K562 (cell line): ENCODE data around the gene FBLIM1. TPM values are rescaled to one million over a fixed set of nuclear protein-coding genes. Genes with fewer than 3 reads are reported as not detected.

ENCODE experiments used
- ATAC-seq: fragments of 200-7000 bp; cut with Tn5 transposase; 3 replicates; pipeline ENCODE4 v1.9.1; 2020; ENCODE audit warnings: moderate library complexity
- BruUV-seq: library from RNA; stranded (reverse); fragments of 400-500 nt; replicated peaks from 2 replicates; lab custom pipeline; 2021; lab: Mats Ljungman, UMichigan
- CTCF ChIA-PET: fragments of 300-600 bp; formaldehyde crosslinking; extraction: SDS; loops from one replicate; lab custom pipeline; 2021; ENCODE audit warnings: low intra/inter-chr PET ratio; lab: Yijun Ruan, JAX
- POLR2A ChIA-PET: fragments of 300-600, 350-650 bp; sonication (Branson Sonifier 250); formaldehyde crosslinking; extraction: SDS; loops from one replicate; lab custom pipeline; 2021; ENCODE audit warnings: antibody characterized with exemption, inconsistent platforms; lab: Yijun Ruan, JAX
- DNase-seq, 4 experiments: peaks; one replicate each; pipeline versions ENCODE4 v3.0.0 to v3.0.0-alpha.2; 2011 to 2018; ENCODE audit warnings: low spot score in 3 of 4, mixed read lengths in 3 of 4; ENCODE audit errors: extremely low read depth in 1 of 4
- FAIRE-seq: peaks from 2 replicates; lab custom pipeline; 2011; peaks lifted over from hg19 to GRCh38; lab: Jason Lieb, UNC
- H2AFZ ChIP-seq: 2 replicates; pipeline ENCODE4 v1.6.0; 2011; ENCODE audit warnings: low read depth, low read length, control low read depth, inconsistent platforms
- H3K27ac ChIP-seq: fragments of 200-600 bp; 3 replicates; pipeline ENCODE4 v1.8.0; 2011; ENCODE audit warnings: low read depth, mild to moderate bottlenecking, control low read depth, inconsistent platforms, low read length, moderate library complexity, mixed read lengths; ENCODE audit errors: extremely low read depth
- H3K27me3 ChIP-seq, 2 experiments: fragments of 300-600 bp in 1 of 2; 2 replicates in 1 of 2; 3 replicates in 1 of 2; pipeline versions ENCODE4 v1.6.0 to v1.8.0; 2011; ENCODE audit warnings: inconsistent platforms in 2 of 2, low read length in 2 of 2, mild to moderate bottlenecking in 1 of 2, mixed read lengths in 1 of 2, moderate library complexity in 1 of 2; ENCODE audit not compliant: control insufficient read depth in 2 of 2, insufficient read depth in 2 of 2
- H3K36me3 ChIP-seq: fragments of 300-600 bp; 3 replicates; pipeline ENCODE4 v1.8.0; 2011; ENCODE audit warnings: mild to moderate bottlenecking, low read length, inconsistent platforms; ENCODE audit not compliant: control insufficient read depth, insufficient read depth
- H3K4me1 ChIP-seq, 2 experiments: fragments of 200-600 bp in 1 of 2; replicated peaks in 1 of 2; 2 replicates in 1 of 2; 3 replicates in 1 of 2; pipeline versions ENCODE4 v1.5.1 to v1.8.0; 2011; ENCODE audit warnings: inconsistent platforms in 2 of 2, low read length in 2 of 2, mild to moderate bottlenecking in 1 of 2, mixed read lengths in 1 of 2, moderate library complexity in 1 of 2; ENCODE audit not compliant: control insufficient read depth in 2 of 2, insufficient read depth in 2 of 2
- H3K4me2 ChIP-seq: 2 replicates; pipeline ENCODE4 v1.6.1; 2011; ENCODE audit warnings: low read length, control low read depth, inconsistent platforms, mixed read lengths; ENCODE audit not compliant: insufficient read depth
- H3K4me3 ChIP-seq: fragments of 200-600 bp; sonication (generic), shearing (Covaris generic); 2 replicates; pipeline ENCODE4 v1.5.1; 2016; ENCODE audit warnings: control low read depth, inconsistent platforms
- H3K79me2 ChIP-seq: fragments of 200-600 bp; 3 replicates; pipeline ENCODE4 v1.8.0; 2011; ENCODE audit warnings: low read length, inconsistent platforms; ENCODE audit not compliant: control insufficient read depth, insufficient read depth
- H3K9ac ChIP-seq, 2 experiments: 2 replicates each; pipeline versions ENCODE4 v1.6.0 to v1.6.1; 2011; ENCODE audit warnings: low read depth in 2 of 2, low read length in 2 of 2, control low read depth in 1 of 2, inconsistent platforms in 1 of 2, mild to moderate bottlenecking in 1 of 2, mixed read lengths in 1 of 2; ENCODE audit not compliant: insufficient read depth in 1 of 2
- H3K9me1 ChIP-seq: one replicate; pipeline ENCODE4 v1.6.0; 2011; ENCODE audit warnings: inconsistent platforms, mild to moderate bottlenecking, low read length, moderate library complexity; ENCODE audit not compliant: control insufficient read depth, insufficient read depth
- H3K9me3 ChIP-seq: replicated peaks from 2 replicates; pipeline ENCODE4 v1.5.1; 2011; ENCODE audit warnings: low read depth, low read length, inconsistent platforms; ENCODE audit not compliant: control insufficient read depth, insufficient read depth
- H4K20me1 ChIP-seq: replicated peaks from 2 replicates; pipeline ENCODE4 v1.6.1; 2011; ENCODE audit warnings: low read length, inconsistent platforms, mixed read lengths; ENCODE audit not compliant: control insufficient read depth, insufficient read depth
- CHD4 ChIP-seq: fragments of 200-600 bp; sonication (generic); IDR thresholded peaks from 3 replicates; pipeline ENCODE4 v1.6.1; 2012; ENCODE audit warnings: low read depth, mild to moderate bottlenecking, mixed read lengths, low read length, inconsistent platforms; ENCODE audit not compliant: insufficient read depth, insufficient replicate concordance, poor library complexity, severe bottlenecking
- DIDO1 ChIP-seq: fragments of 450-650 bp; IDR thresholded peaks from 2 replicates; pipeline ENCODE4 v1.6.1; 2016; ENCODE audit warnings: low read depth, missing biosample characterization, missing genetic modification characterization
- EZH2 ChIP-seq: IDR thresholded peaks from 2 replicates; pipeline ENCODE4 v1.6.1; 2012; ENCODE audit warnings: low read depth, mild to moderate bottlenecking, inconsistent platforms, low read length, borderline replicate concordance
- NFATC3 ChIP-seq: fragments of 450-650 bp; IDR thresholded peaks from 2 replicates; pipeline ENCODE4 v1.6.1; 2017; ENCODE audit warnings: mild to moderate bottlenecking
- NR3C1 ChIP-seq: sonication (generic); formaldehyde crosslinking; IDR thresholded peaks from 2 replicates; pipeline ENCODE4 v1.8.1; 2022; ENCODE audit warnings: missing genetic modification reagents
- POLR2G ChIP-seq: fragments of 200-400 bp; formaldehyde crosslinking; IDR thresholded peaks from 2 replicates; pipeline ENCODE4 v1.6.1; 2017; ENCODE audit warnings: low read depth, mild to moderate bottlenecking, antibody characterized with exemption, low read length, moderate library complexity
- POLR2H ChIP-seq: IDR thresholded peaks from 2 replicates; pipeline ENCODE4 v1.6.1; 2016; ENCODE audit warnings: missing genetic modification characterization, low read depth, mild to moderate bottlenecking, control low read depth, missing compliant biosample characterization, moderate library complexity
- RBBP5 ChIP-seq: fragments of 200-600 bp; sonication (generic); IDR thresholded peaks from 2 replicates; pipeline ENCODE4 v1.6.1; 2012; ENCODE audit warnings: borderline replicate concordance, mild to moderate bottlenecking, low read length, control low read depth, inconsistent platforms; ENCODE audit not compliant: insufficient read depth, poor library complexity, severe bottlenecking
- RBM22 ChIP-seq: fragments of 200-400 bp; formaldehyde crosslinking; IDR thresholded peaks from 2 replicates; pipeline ENCODE4 v1.6.1; 2018; ENCODE audit warnings: low read length, low read depth; ENCODE audit not compliant: poor library complexity, severe bottlenecking
- SMARCE1 ChIP-seq: fragments of 450-650 bp; IDR thresholded peaks from 2 replicates; pipeline ENCODE4 v1.7.1; 2016; ENCODE audit warnings: mild to moderate bottlenecking
- STAT5B ChIP-seq: fragments of 250-450 bp; sonication (Bioruptor Pico); IDR thresholded peaks from 2 replicates; pipeline ENCODE4 v1.8.0; 2021; ENCODE audit warnings: mild to moderate bottlenecking, inconsistent platforms
- ZNF197 ChIP-seq: fragments of 200-800 bp; sonication (Bioruptor generic); IDR thresholded peaks from 2 replicates; pipeline ENCODE4 v1.6.1; 2016; ENCODE audit warnings: low read depth, missing genetic modification characterization, missing compliant biosample characterization
- ZNF76 ChIP-seq: fragments of 250-450 bp; sonication (Bioruptor Pico); IDR thresholded peaks from 2 replicates; pipeline ENCODE4 v1.4.0; 2020; ENCODE audit warnings: mild to moderate bottlenecking, moderate library complexity, borderline replicate concordance
- WGBS: fragments of 100-300 bp; shearing (Covaris generic); methylation state at CpG from one replicate; pipeline ENCODE4 v1.1.6; 2016; ENCODE audit warnings: low coverage, mixed read lengths; ENCODE audit not compliant: insufficient coverage; ENCODE audit errors: missing lambda C conversion rate; 5-methylcytosine and 5-hydroxymethylcytosine counted together
- in situ Hi-C: fragments of 300-500 bp; cut with MboI; formaldehyde crosslinking; loops from 4 replicates; pipeline ENCODE4 v1.15.0; 2018; ENCODE audit warnings: inconsistent platforms, mixed read lengths
- intact Hi-C: fragments of 100-400 bp; cut with micrococcal nuclease; formaldehyde crosslinking; loops from 2 replicates; pipeline ENCODE4 v1.14.2; 2022
- polyA plus RNA-seq, 8 experiments: library from polyadenylated mRNA; depleted of rRNA in 4 of 8; stranded (reverse) in 5 of 8; unstranded in 3 of 8; fragments of >200 nt; fragmentation: Nextera tagmentation in 2 of 8; fragmentation: Illumina TruSeq in 1 of 8; extraction: Ambion mirVana in 2 of 8; extraction: Trizol in 1 of 8; gene quantifications; 2 replicates each; pipeline versions ENCODE4 v1.2.1 to v1.2.3, GENCODE V29; 2011 to 2014; ENCODE audit warnings: inconsistent platforms in 1 of 8, missing spikeins in 1 of 8
- total RNA-seq, 7 experiments: library from RNA; depleted of rRNA in 6 of 7; stranded (reverse); fragments of >200 nt in 6 of 7; fragmentation: Illumina TruSeq in 2 of 7; extraction: Trizol in 2 of 7; gene quantifications; 2 replicates each; pipeline versions ENCODE4 v1.2.1 to v1.2.3, GENCODE V29; 2011 to 2021; ENCODE audit warnings: low replicate concordance in 1 of 7

Gene FBLIM1
- total and polyA plus RNA-seq, 9 of the 15 experiments (the other 6 are each of a cell fraction or from before 2014, with no cell fraction given): 0.14 to 0.24 TPM; not detected in 7

- H3K27ac ChIP-seq: no peak overlapping the region
- peaks cover 84% of the 10 kb centered on the region; the same call in 2 of the 3 replicates for H3K36me3 ChIP-seq
- intact Hi-C loops: no loop called here
- ChIA-PET CTCF (no interaction called here), POLR2A (interaction anchor here (0.6 to 0.9 kb wide), 2 partner anchors 10 to 11 kb away, joined by 3 read pairs; partner anchors contain the start of gene TMEM82)
- no peak for FAIRE-seq
- BruUV-seq: no TSS peak
- H3K27me3 ChIP-seq: no peaks in the 10 kb centered on the region
- no peak overlapping the region for H3K4me2 ChIP-seq
- no peak overlapping the region for H3K4me3 ChIP-seq
- H3K4me1 ChIP-seq: peaks cover 0 to 50% of the 10 kb centered on the region in 2 experiments; a peak in 1 of 5 replicates
- H4K20me1 ChIP-seq: no peaks in the 10 kb centered on the region
- in situ Hi-C loops: no loop called here
- no peak for DNase-seq
- no peak overlapping the region for H2AFZ ChIP-seq
- TF ChIP-seq EZH2: no peak
- TF ChIP-seq RBM22: peak; percentile 76
- no peak for TF ChIP-seq NFATC3
- no peak for TF ChIP-seq POLR2H (tag)
- no peak for TF ChIP-seq STAT5B (CRISPR knock-in tag)
- TF ChIP-seq POLR2G: peak; percentile 22; the same call in 1 of the 2 replicates
- TF ChIP-seq RBBP5: no peak
- TF ChIP-seq CHD4: no peak
- no peak for TF ChIP-seq ZNF76
- TF ChIP-seq ZNF197: no peak
- TF ChIP-seq DIDO1 (tag): no peak
- TF ChIP-seq NR3C1: no peak
- no peak for TF ChIP-seq SMARCE1
- H3K9me3 ChIP-seq: no peaks in the 10 kb centered on the region
- ATAC-seq: no peak
- no peaks in the 10 kb centered on the region for H3K9me1 ChIP-seq
- no peaks in the 10 kb centered on the region for H3K79me2 ChIP-seq
- H3K9ac ChIP-seq: peak overlapping the region in 1 of 2 experiments; percentile 43; a peak in 1 of 4 replicates
- 90% methylated on average over 15 of the region's 16 CpGs for WGBS
Observed at GRCh38 chr1:15730936-15731335, 27.7 kb upstream of the FBLIM1 start.
